SU-DHL-6 (cell line): ENCODE results near the gene MAP3K7.

Source experiments
- EZH2phosphoT487 ChIP-seq: fragments of 200-600 bp; sonication (generic), shearing (Covaris generic); conservative IDR thresholded peaks from 2 replicates; pipeline ENCODE4 v1.6.1; 2018; ENCODE audit warnings: mild to moderate bottlenecking, antibody characterized with exemption, low read length, moderate library complexity, mixed read lengths
- TF ChIP-seq, protein P1 (sequence below): fragments of 200-600 bp; sonication (generic); IDR thresholded peaks from one replicate; pipeline ENCODE4 v1.5.1; 2017; ENCODE audit warnings: antibody characterized with exemption, mild to moderate bottlenecking, low read length, moderate library complexity; ENCODE audit not compliant: insufficient read depth, poor library complexity, severe bottlenecking

- no peak for TF ChIP-seq EZH2phosphoT487
- TF ChIP-seq, protein P1, sequence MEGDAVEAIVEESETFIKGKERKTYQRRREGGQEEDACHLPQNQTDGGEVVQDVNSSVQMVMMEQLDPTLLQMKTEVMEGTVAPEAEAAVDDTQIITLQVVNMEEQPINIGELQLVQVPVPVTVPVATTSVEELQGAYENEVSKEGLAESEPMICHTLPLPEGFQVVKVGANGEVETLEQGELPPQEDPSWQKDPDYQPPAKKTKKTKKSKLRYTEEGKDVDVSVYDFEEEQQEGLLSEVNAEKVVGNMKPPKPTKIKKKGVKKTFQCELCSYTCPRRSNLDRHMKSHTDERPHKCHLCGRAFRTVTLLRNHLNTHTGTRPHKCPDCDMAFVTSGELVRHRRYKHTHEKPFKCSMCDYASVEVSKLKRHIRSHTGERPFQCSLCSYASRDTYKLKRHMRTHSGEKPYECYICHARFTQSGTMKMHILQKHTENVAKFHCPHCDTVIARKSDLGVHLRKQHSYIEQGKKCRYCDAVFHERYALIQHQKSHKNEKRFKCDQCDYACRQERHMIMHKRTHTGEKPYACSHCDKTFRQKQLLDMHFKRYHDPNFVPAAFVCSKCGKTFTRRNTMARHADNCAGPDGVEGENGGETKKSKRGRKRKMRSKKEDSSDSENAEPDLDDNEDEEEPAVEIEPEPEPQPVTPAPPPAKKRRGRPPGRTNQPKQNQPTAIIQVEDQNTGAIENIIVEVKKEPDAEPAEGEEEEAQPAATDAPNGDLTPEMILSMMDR = peak; percentile 53
Observed at GRCh38 chr6:90508753-90509152, 78.1 kb downstream of the MAP3K7 start.
